ENCODE results near the gene TMEM117. TPM values are rescaled to one million over a fixed set of nuclear protein-coding genes. Genes with fewer than 3 reads are reported as not detected.

The TMEM117 gene
- total and polyA plus RNA-seq, 7 donors, result 1.9 to 4.7 (median 3.9) TPM

- Histone ChIP-seq H3K27me3 (ENCODE audit: insufficient read depth in 3 of 3, low read length in 2 of 3) (no peaks in the 10 kb centered on the region), H3K36me3 (ENCODE audit: insufficient read depth in 1 of 2, low read depth in 1 of 2) (no peaks in the 10 kb centered on the region), H3K4me3 (no peak overlapping the region), H3K4me1 (no peaks in the 10 kb centered on the region), H3K27ac (no peak overlapping the region), H3K9me3 (no peaks in the 10 kb centered on the region)
- intact Hi-C loops (cut with DNase I), result no loop called here
- WGBS, 3 donors, result 80 to 94% (median 90%) methylated on average over 3 of the region's 3 CpGs
- TF ChIP-seq CTCF (IDR thresholded peaks at IDR 0.05), result no peak
- DNase-seq (no peak), ATAC-seq (no peak)
These were observed 211.0 kb downstream of the TMEM117 start for GRCh38 chr12:44046732-44047417.

- 75 to 77% (median 76%) methylated on average over 4 of the region's 4 CpGs for WGBS, 3 donors
- ATAC-seq, result no peak
These were observed 216.7 kb downstream of the TMEM117 start for GRCh38 chr12:44052554-44052953.

GRCh38 chr12:44053549-44054127 is 217.8 kb downstream of the TMEM117 start:
- DNase-seq (no peak), ATAC-seq (no peak)
- intact Hi-C loops (cut with DNase I), result no loop called here
- Histone ChIP-seq H3K4me1 (no peaks in the 10 kb centered on the region), H3K27ac (no peak overlapping the region), H3K9me3 (no peaks in the 10 kb centered on the region), H3K27me3 (ENCODE audit: insufficient read depth in 3 of 3, low read length in 2 of 3) (no peaks in the 10 kb centered on the region), H3K36me3 (ENCODE audit: insufficient read depth in 1 of 2, low read depth in 1 of 2) (no peaks in the 10 kb centered on the region), H3K4me3 (no peak overlapping the region)
- no peak for TF ChIP-seq CTCF (IDR thresholded peaks at IDR 0.05)
- WGBS, 3 donors, result 56 to 62% (median 60%) methylated on average over 3 of the region's 3 CpGs

More at GRCh38 chr12:44052554-44052953, 216.7 kb downstream of the TMEM117 start:
- no peaks in the 10 kb centered on the region for H3K9me3 ChIP-seq
- intact Hi-C loops (cut with DNase I), result no loop called here
- no peak overlapping the region for H3K4me3 ChIP-seq
- no peaks in the 10 kb centered on the region for H3K36me3 ChIP-seq (ENCODE audit: insufficient read depth in 1 of 2, low read depth in 1 of 2)
- no peak for TF ChIP-seq CTCF (IDR thresholded peaks at IDR 0.05)
- DNase-seq, result no peak
- H3K27ac ChIP-seq, result no peak overlapping the region
- no peaks in the 10 kb centered on the region for H3K4me1 ChIP-seq
- no peaks in the 10 kb centered on the region for H3K27me3 ChIP-seq (ENCODE audit: insufficient read depth in 3 of 3, low read length in 2 of 3)

GRCh38 chr12:44054281-44054680 is 218.4 kb downstream of the TMEM117 start:
- no peak for TF ChIP-seq CTCF (IDR thresholded peaks at IDR 0.05)
- no peak for DNase-seq
- H3K9me3 ChIP-seq, result no peaks in the 10 kb centered on the region
- no peak overlapping the region for H3K4me3 ChIP-seq
- no peak overlapping the region for H3K27ac ChIP-seq
- no peak for ATAC-seq
- WGBS, 3 donors, result 69 to 77% (median 70%) methylated on average over 3 of the region's 3 CpGs
- H3K27me3 ChIP-seq (ENCODE audit: insufficient read depth in 3 of 3, low read length in 2 of 3), result no peaks in the 10 kb centered on the region
- H3K4me1 ChIP-seq, result no peaks in the 10 kb centered on the region
- intact Hi-C loops (cut with DNase I), result no loop called here
- no peaks in the 10 kb centered on the region for H3K36me3 ChIP-seq (ENCODE audit: insufficient read depth in 1 of 2, low read depth in 1 of 2)

Data from psoas muscle (tissue), 8 donors.